Stimulated activated CD8-positive, alpha-beta memory T cell treated with anti-CD3 and anti-CD28 coated beads, Interleukin-15, amount 100 ng/mL, for 4 hours (primary cell): ENCODE measurements around the gene CC2D2A.
"Not testable (repeated sequence)": the region's sequence is repeated elsewhere in the genome, so short reads cannot be mapped to it uniquely, and the experiment has no call there.

Experiments
- DNase-seq, 2 donors: peaks; one replicate each; pipeline ENCODE4 v3.0.0-alpha.2; 2020; ENCODE audit warnings: low read depth in 2 of 2

CC2D2A gene

GRCh38 chr4:15557786-15558550 is 88.3 kb downstream of the CC2D2A start:
- no peak for DNase-seq

GRCh38 chr4:15558561-15558960 is 88.9 kb downstream of the CC2D2A start:
- no peak for DNase-seq

- DNase-seq = no peak
Measured at GRCh38 chr4:15562114-15562513, 92.4 kb downstream of the CC2D2A start.

- DNase-seq = no peak
Measured at GRCh38 chr4:15562623-15563022, 92.9 kb downstream of the CC2D2A start.

- no peak for DNase-seq
Measured at GRCh38 chr4:15563871-15564270, 94.2 kb downstream of the CC2D2A start.

GRCh38 chr4:15568821-15569220 is 99.1 kb downstream of the CC2D2A start:
- DNase-seq = no peak

- no peak for DNase-seq
Measured at GRCh38 chr4:15569746-15570145, 100.1 kb downstream of the CC2D2A start.

- no peak for DNase-seq
Measured at GRCh38 chr4:15575966-15576365, 106.3 kb downstream of the CC2D2A start.

- no peak for DNase-seq
Measured at GRCh38 chr4:15577508-15577907, 107.8 kb downstream of the CC2D2A start.

- DNase-seq = no peak
Measured at GRCh38 chr4:15584785-15585184, 115.1 kb downstream of the CC2D2A start.

- DNase-seq = no peak
Measured at GRCh38 chr4:15585331-15585730, 115.6 kb downstream of the CC2D2A start.

GRCh38 chr4:15586066-15586465 is 116.4 kb downstream of the CC2D2A start:
- DNase-seq = no peak

GRCh38 chr4:15587649-15588048 is 118.0 kb downstream of the CC2D2A start:
- DNase-seq = no peak

GRCh38 chr4:15592799-15593198 is 123.1 kb downstream of the CC2D2A start:
- DNase-seq = no peak

GRCh38 chr4:15598644-15599043 is 129.0 kb downstream of the CC2D2A start:
- DNase-seq = no peak

- DNase-seq = no peak
Measured at GRCh38 chr4:15600176-15600575, 130.5 kb downstream of the CC2D2A start.

- no peak for DNase-seq
Measured at GRCh38 chr4:15601862-15602261, 132.2 kb downstream of the CC2D2A start.

GRCh38 chr4:15605537-15605936 is 135.9 kb downstream of the CC2D2A start:
- no peak for DNase-seq

- no peak for DNase-seq
Measured at GRCh38 chr4:15610855-15611254, 141.2 kb downstream of the CC2D2A start.

- DNase-seq = no peak
Measured at GRCh38 chr4:15612136-15612535, 142.5 kb downstream of the CC2D2A start.

- DNase-seq = not testable (repeated sequence)
Measured at GRCh38 chr4:15614891-15615290, 145.2 kb downstream of the CC2D2A start.

- DNase-seq = not testable (repeated sequence)
Measured at GRCh38 chr4:15617407-15617806, 147.7 kb downstream of the CC2D2A start.

GRCh38 chr4:15636818-15637217 is 167.1 kb downstream of the CC2D2A start:
- no peak for DNase-seq

GRCh38 chr4:15638418-15638817 is 168.7 kb downstream of the CC2D2A start:
- DNase-seq = no peak
